Thoracic aorta (tissue), 2 donors: ENCODE measurements around the gene MBOAT1. TPM values are rescaled to one million over a fixed set of nuclear protein-coding genes. Genes with fewer than 3 reads are reported as not detected.

Source experiments
- ATAC-seq: fragments of 150-250 bp; one replicate; pipeline ENCODE4 v1.8.0; 2017; ENCODE audit warnings: low read depth; ENCODE audit not compliant: insufficient number of reproducible peaks, low FRiP score
- DNase-seq: peaks from one replicate; pipeline ENCODE4 v3.0.0-alpha.2; 2020; ENCODE audit warnings: low spot score
- H3K27ac ChIP-seq, 2 donors: fragments of 200-600 bp; sonication (generic); 1 replicate in 1 of 2; 2 replicates in 1 of 2; pipeline ENCODE4 v1.5.1; 2016; ENCODE audit warnings: mild to moderate bottlenecking in 2 of 2, moderate library complexity in 2 of 2
- H3K27me3 ChIP-seq: fragments of 200-600 bp; sonication (generic); replicated peaks from 2 replicates; pipeline ENCODE4 v1.6.0; 2016; ENCODE audit warnings: mild to moderate bottlenecking; ENCODE audit not compliant: insufficient read depth
- H3K36me3 ChIP-seq: fragments of 200-600 bp; sonication (generic); one replicate; pipeline ENCODE4 v1.5.1; 2016
- H3K4me1 ChIP-seq, 2 donors: fragments of 200-600 bp; sonication (generic); 1 replicate in 1 of 2; 2 replicates in 1 of 2; pipeline versions ENCODE4 v1.5.1 to v1.6.0; 2016; ENCODE audit warnings: low read depth in 2 of 2, mild to moderate bottlenecking in 1 of 2; ENCODE audit not compliant: control insufficient read depth in 1 of 2
- H3K4me3 ChIP-seq: fragments of 200-600 bp; sonication (generic); 2 replicates; pipeline ENCODE4 v1.5.1; 2016; ENCODE audit warnings: mild to moderate bottlenecking
- H3K9me3 ChIP-seq: fragments of 200-600 bp; sonication (generic); 2 replicates; pipeline ENCODE4 v1.5.1; 2016
- total RNA-seq, 2 donors: library from RNA; depleted of rRNA; stranded (reverse); fragments of >200 nt; gene quantifications; one replicate each; pipeline versions ENCODE4 v1.1.0 to v1.2.3, GENCODE V29; 2016
- TF ChIP-seq, protein P1 (sequence below): fragments of 200-600 bp; sonication (generic); IDR thresholded peaks from one replicate; pipeline ENCODE4 v1.5.1; 2019; ENCODE audit warnings: antibody characterized with exemption

The MBOAT1 gene
- total RNA-seq, 2 donors from 2014 or later = 5.5 to 6.8 TPM

DNA sequence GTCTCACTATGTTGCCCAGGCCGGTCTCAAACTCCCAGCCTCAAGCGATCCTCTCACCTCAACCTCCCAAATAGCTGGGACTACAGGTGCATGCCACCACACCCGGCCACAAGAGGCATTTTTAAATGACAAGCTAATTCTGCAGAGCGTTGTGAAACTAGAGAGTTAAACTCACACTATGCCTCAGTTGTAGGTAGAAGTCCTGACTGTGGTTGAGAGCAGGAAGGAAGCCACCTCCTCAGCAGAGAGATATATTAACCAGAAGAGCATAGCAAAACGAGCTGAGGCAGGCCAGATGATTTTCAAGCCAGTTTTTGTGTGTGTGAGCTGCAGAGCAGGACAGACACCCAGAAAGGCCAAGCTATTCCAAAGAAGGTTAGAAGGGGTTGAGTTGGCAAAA, 150.3 kb downstream of the MBOAT1 start:
- no peak overlapping the region for H3K27ac ChIP-seq
- DNase-seq (no peak), ATAC-seq (no peak)
- no peaks in the 10 kb centered on the region for H3K27me3 ChIP-seq
- H3K36me3 ChIP-seq = no peaks in the 10 kb centered on the region
- no peak overlapping the region for H3K4me3 ChIP-seq
- no peaks in the 10 kb centered on the region for H3K9me3 ChIP-seq
- no peaks in the 10 kb centered on the region for H3K4me1 ChIP-seq
- TF ChIP-seq, protein P1, sequence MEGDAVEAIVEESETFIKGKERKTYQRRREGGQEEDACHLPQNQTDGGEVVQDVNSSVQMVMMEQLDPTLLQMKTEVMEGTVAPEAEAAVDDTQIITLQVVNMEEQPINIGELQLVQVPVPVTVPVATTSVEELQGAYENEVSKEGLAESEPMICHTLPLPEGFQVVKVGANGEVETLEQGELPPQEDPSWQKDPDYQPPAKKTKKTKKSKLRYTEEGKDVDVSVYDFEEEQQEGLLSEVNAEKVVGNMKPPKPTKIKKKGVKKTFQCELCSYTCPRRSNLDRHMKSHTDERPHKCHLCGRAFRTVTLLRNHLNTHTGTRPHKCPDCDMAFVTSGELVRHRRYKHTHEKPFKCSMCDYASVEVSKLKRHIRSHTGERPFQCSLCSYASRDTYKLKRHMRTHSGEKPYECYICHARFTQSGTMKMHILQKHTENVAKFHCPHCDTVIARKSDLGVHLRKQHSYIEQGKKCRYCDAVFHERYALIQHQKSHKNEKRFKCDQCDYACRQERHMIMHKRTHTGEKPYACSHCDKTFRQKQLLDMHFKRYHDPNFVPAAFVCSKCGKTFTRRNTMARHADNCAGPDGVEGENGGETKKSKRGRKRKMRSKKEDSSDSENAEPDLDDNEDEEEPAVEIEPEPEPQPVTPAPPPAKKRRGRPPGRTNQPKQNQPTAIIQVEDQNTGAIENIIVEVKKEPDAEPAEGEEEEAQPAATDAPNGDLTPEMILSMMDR = no peak

DNA sequence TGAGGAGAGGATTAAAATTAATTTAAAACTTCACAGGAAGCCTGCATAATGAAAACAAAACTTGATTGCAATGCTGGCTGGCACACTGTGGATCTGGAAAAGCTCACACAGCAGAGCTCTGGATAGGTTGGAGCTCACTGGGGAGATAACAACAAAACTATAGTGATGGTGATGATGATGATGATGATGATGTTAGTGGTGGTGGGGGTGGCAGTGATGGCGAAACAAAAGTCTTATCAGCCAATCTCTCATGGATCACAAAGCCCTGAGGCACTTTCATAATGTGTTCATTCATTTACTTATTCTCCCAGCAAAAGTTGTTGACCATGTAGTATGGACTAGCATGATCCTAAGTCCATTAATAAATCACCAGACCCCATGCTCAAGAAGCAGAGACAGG, 152.0 kb downstream of the MBOAT1 start:
- Histone ChIP-seq H3K36me3 (no peaks in the 10 kb centered on the region), H3K9me3 (no peaks in the 10 kb centered on the region), H3K27ac (no peak overlapping the region), H3K4me3 (no peak overlapping the region), H3K27me3 (no peaks in the 10 kb centered on the region), H3K4me1 (no peaks in the 10 kb centered on the region)
- TF ChIP-seq, protein P1 = no peak
- DNase-seq (no peak), ATAC-seq (no peak)

DNA sequence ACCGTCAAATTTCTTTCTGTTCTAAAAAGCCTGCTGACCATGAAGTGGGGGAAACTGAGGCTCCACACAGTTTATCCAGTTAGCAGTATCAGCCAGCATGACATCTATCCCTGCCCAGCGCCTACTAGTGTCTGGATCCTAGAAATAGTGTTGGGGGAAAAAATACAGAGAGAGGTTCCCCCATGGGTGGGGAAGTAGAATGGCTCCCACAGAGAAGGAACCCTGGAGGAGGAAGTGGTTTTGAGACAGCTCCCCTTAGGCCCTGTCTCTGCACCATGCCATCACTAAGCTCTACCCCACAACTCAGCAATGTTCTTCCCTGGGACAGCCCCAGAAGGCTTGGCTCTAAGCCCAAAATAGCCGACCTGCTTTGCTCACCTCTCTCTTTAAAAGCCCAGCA, 153.4 kb downstream of the MBOAT1 start:
- TF ChIP-seq, protein P1 = no peak
- ATAC-seq = no peak
- no peaks in the 10 kb centered on the region for H3K9me3 ChIP-seq

DNA sequence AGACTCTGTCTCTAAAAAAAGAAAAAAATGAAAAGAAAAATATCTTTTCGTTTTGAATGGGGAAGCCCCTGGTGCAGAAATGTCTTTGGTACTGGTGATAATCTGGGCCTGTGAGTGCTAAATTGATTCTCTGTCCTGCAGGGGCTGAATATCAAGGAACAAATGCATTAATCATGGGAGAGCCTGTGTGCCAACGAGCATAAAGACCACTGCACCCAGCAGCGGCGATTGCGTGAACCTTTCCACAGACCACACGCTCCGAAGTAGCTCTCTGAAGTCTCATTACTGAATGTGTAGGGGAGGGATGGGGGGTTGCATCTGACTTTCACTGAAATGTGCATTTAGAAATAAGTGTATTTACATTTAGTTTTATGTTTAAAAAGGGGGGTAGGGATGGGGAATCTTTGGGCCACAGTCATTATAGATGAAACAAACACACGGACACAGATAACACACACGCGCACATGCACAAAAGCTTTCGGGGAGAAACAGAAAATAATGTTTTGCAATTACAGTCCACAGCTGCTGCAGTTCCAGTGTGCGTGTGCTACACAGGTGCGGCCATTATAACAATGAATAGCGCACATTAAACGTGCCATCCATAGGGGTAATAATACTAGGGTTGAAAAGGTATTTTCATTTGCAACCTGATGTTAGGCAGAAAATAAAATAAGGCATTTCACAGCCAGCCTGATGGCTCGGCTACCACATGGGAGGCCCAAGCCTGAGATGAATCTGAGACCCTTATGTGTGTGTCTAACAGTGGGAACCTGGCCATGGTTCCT, 154.0 kb downstream of the MBOAT1 start:
- H3K4me3 ChIP-seq = no peak overlapping the region
- H3K27ac ChIP-seq = no peak overlapping the region
- ATAC-seq (no peak), DNase-seq (no peak)
- H3K27me3 ChIP-seq = no peaks in the 10 kb centered on the region
- H3K36me3 ChIP-seq = no peaks in the 10 kb centered on the region
- H3K4me1 ChIP-seq = no peaks in the 10 kb centered on the region
- TF ChIP-seq, protein P1 = no peak
- no peaks in the 10 kb centered on the region for H3K9me3 ChIP-seq

More for the DNA sequence above, 153.4 kb downstream of the MBOAT1 start:
- H3K4me1 ChIP-seq = no peaks in the 10 kb centered on the region
- no peaks in the 10 kb centered on the region for H3K36me3 ChIP-seq
- DNase-seq = no peak
- no peaks in the 10 kb centered on the region for H3K27me3 ChIP-seq
- no peak overlapping the region for H3K27ac ChIP-seq
- no peak overlapping the region for H3K4me3 ChIP-seq

DNA sequence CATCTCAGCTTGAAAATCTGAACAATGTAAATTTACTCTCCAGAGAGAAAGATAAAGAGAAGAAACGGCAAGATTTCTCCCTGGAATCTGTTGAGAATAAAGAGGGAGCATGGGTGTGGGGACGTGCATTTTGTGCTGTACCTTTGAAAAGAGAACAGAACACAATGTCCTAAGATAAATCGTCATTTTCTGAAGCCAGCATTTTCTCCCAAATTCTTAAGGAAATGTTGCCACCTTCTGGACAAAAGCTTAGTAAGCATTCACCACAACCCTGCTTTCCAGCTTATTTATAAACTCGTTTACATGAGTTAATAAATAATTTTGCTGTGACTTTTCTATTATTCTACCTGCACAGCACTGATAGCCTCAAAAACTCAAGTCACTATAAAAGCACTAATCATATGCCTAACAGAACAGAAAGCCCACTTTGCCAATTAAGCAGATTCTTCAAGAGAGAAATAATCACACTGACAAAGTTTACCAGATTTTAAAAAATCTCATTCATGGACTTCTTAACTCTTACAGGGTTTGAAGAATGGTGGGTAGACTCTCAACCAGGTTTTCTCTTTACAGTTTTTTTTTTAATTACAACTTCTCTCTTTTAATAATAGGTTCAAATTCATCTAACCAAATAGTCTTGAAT, 155.8 kb downstream of the MBOAT1 start:
- no peaks in the 10 kb centered on the region for H3K27me3 ChIP-seq
- no peak overlapping the region for H3K4me3 ChIP-seq
- TF ChIP-seq, protein P1 = peak; percentile 52
- no peaks in the 10 kb centered on the region for H3K36me3 ChIP-seq
- H3K9me3 ChIP-seq = no peaks in the 10 kb centered on the region
- DNase-seq = no peak
- H3K27ac ChIP-seq = no peak overlapping the region
- ATAC-seq = no peak
- no peaks in the 10 kb centered on the region for H3K4me1 ChIP-seq
